HG03342 (cell line): ENCODE data around the gene OR4P4.

Experiments used
- ATAC-seq: cut with Tn5 transposase; IDR thresholded peaks from one replicate; pipeline ENCODE4 v1.9.1; 2021; ENCODE audit warnings: mild to moderate bottlenecking, moderate library complexity; ENCODE audit not compliant: unreplicated experiment

The OR4P4 gene

GRCh38 chr11:55634813-55635212, at the start of gene OR4P4:
Gene OR4P4 (plus strand): TSS chr11:55635113.
- no peak for ATAC-seq

- no peak for ATAC-seq
These were observed 27.4 kb upstream of the OR4P4 start, which contains the start of gene OR4C11 for GRCh38 chr11:55607545-55607944. Gene OR4C11 (minus strand): TSS chr11:55607645. CDS start chr11:55604373, 3,272 bp downstream.

- ATAC-seq, result no peak
These were observed 10.4 kb upstream of the OR4P4 start for GRCh38 chr11:55624531-55624930.

- no peak for ATAC-seq
These were observed 13.1 kb downstream of the OR4P4 start, which contains the start of gene OR4S2 for GRCh38 chr11:55648027-55648426. Gene OR4S2 (plus strand): TSS chr11:55648327. CDS start chr11:55650904, 2,577 bp downstream.

- ATAC-seq, result no peak
These were observed 17.6 kb downstream of the OR4P4 start for GRCh38 chr11:55652560-55652959.

GRCh38 chr11:55655096-55655495, 20.2 kb downstream of the OR4P4 start:
- no peak for ATAC-seq

GRCh38 chr11:55658031-55658573, 23.2 kb downstream of the OR4P4 start:
- ATAC-seq, result peak; percentile 96

GRCh38 chr11:55658608-55659007, 23.7 kb downstream of the OR4P4 start:
- ATAC-seq, result peak; percentile 36

GRCh38 chr11:55661901-55662300, 27.0 kb downstream of the OR4P4 start, which contains the start of gene OR4C6:
Gene OR4C6 (plus strand): TSS chr11:55662201. CDS start chr11:55665167, 2,966 bp downstream.
- ATAC-seq, result no peak

- no peak for ATAC-seq
These were observed 34.5 kb downstream of the OR4P4 start for GRCh38 chr11:55669376-55669775.

- no peak for ATAC-seq
These were observed 38.9 kb downstream of the OR4P4 start for GRCh38 chr11:55673860-55674259.
